Measurements from ENCODE around the gene PPFIA1.

PPFIA1 gene

GRCh38 chr11:70430671-70431574, 160.4 kb downstream of the PPFIA1 start:
- no peak for TF ChIP-seq CTCF (IDR thresholded peaks at IDR 0.05; ENCODE audit: borderline replicate concordance, insufficient read depth, low read depth, low read length)
- H3K4me3 ChIP-seq (ENCODE audit: low read depth, low read length), result no peak overlapping the region

GRCh38 chr11:70431611-70432010, 161.1 kb downstream of the PPFIA1 start:
- no peak overlapping the region for H3K4me3 ChIP-seq (ENCODE audit: low read depth, low read length)
- no peak for TF ChIP-seq CTCF (IDR thresholded peaks at IDR 0.05; ENCODE audit: borderline replicate concordance, insufficient read depth, low read depth, low read length)

GRCh38 chr11:70432065-70432464, 161.6 kb downstream of the PPFIA1 start:
- no peak for TF ChIP-seq CTCF (IDR thresholded peaks at IDR 0.05; ENCODE audit: borderline replicate concordance, insufficient read depth, low read depth, low read length)
- H3K4me3 ChIP-seq (ENCODE audit: low read depth, low read length), result no peak overlapping the region

- TF ChIP-seq CTCF (IDR thresholded peaks at IDR 0.05; ENCODE audit: borderline replicate concordance, insufficient read depth, low read depth, low read length), result no peak
- no peak overlapping the region for H3K4me3 ChIP-seq (ENCODE audit: low read depth, low read length)
Observed at GRCh38 chr11:70432580-70432979, 162.1 kb downstream of the PPFIA1 start.

GRCh38 chr11:70433038-70433437, 162.5 kb downstream of the PPFIA1 start:
- no peak overlapping the region for H3K4me3 ChIP-seq (ENCODE audit: low read depth, low read length)
- no peak for TF ChIP-seq CTCF (IDR thresholded peaks at IDR 0.05; ENCODE audit: borderline replicate concordance, insufficient read depth, low read depth, low read length)

GRCh38 chr11:70433526-70433925, 163.0 kb downstream of the PPFIA1 start:
- H3K4me3 ChIP-seq (ENCODE audit: low read depth, low read length), result no peak overlapping the region
- TF ChIP-seq CTCF (IDR thresholded peaks at IDR 0.05; ENCODE audit: borderline replicate concordance, insufficient read depth, low read depth, low read length), result no peak
